MCF 10A (cell line): ENCODE data around the gene ARHGEF18. TPM values are rescaled to one million over a fixed set of nuclear protein-coding genes. Genes with fewer than 3 reads are reported as not detected.

Source experiments
- BruUV-seq: library from RNA; stranded (reverse); fragments of 400-500 nt; replicated peaks from 2 replicates; lab custom pipeline; 2021; lab: Mats Ljungman, UMichigan
- CTCF ChIA-PET: fragments of 300-600 bp; sonication (Branson Sonifier 250); formaldehyde crosslinking; extraction: SDS; loops from one replicate; lab custom pipeline; 2021; ENCODE audit warnings: antibody characterized with exemption, inconsistent platforms; lab: Yijun Ruan, JAX
- POLR2A ChIA-PET: fragments of 300-600, 350-650 bp; sonication (Branson Sonifier 250); formaldehyde crosslinking; extraction: SDS; loops from one replicate; lab custom pipeline; 2020; ENCODE audit warnings: antibody characterized with exemption, inconsistent platforms; lab: Yijun Ruan, JAX
- DNase-seq: peaks from one replicate; pipeline ENCODE4 v3.0.0-alpha.2; 2018; ENCODE audit not compliant: unreplicated experiment
- H3K27ac Mint-ChIP-seq: one replicate; pipeline ENCODE4 v1.8.0; 2022; ENCODE audit warnings: mild to moderate bottlenecking, low read depth, mixed read lengths; ENCODE audit not compliant: unreplicated experiment
- H3K27me3 Mint-ChIP-seq: one replicate; pipeline ENCODE4 v1.8.0; 2022; ENCODE audit warnings: mixed read lengths; ENCODE audit not compliant: insufficient read depth, unreplicated experiment
- H3K36me3 Mint-ChIP-seq: one replicate; pipeline ENCODE4 v1.8.0; 2022; ENCODE audit warnings: mild to moderate bottlenecking, moderate library complexity, mixed read lengths; ENCODE audit not compliant: insufficient read depth, unreplicated experiment
- H3K4me1 Mint-ChIP-seq: one replicate; pipeline ENCODE4 v1.8.0; 2022; ENCODE audit warnings: mixed read lengths; ENCODE audit not compliant: insufficient read depth, unreplicated experiment
- H3K4me3 Mint-ChIP-seq: one replicate; pipeline ENCODE4 v1.8.0; 2022; ENCODE audit warnings: mild to moderate bottlenecking, moderate library complexity, mixed read lengths; ENCODE audit not compliant: unreplicated experiment
- H3K9me3 Mint-ChIP-seq: one replicate; pipeline ENCODE4 v1.8.0; 2022; ENCODE audit warnings: mixed read lengths; ENCODE audit not compliant: unreplicated experiment
- intact Hi-C: fragments of 100-400 bp; cut with micrococcal nuclease; formaldehyde crosslinking; loops from 2 replicates; pipeline ENCODE4 v1.14.1; 2022
- total RNA-seq: library from RNA; stranded (reverse); gene quantifications from 2 replicates; pipeline ENCODE4 v1.2.3, GENCODE V29; 2022
- TF ChIP-seq, protein P1 (sequence below): fragments of 200-600 bp; IDR thresholded peaks from one replicate; pipeline ENCODE4 v1.8.0; 2022; ENCODE audit warnings: antibody characterized with exemption, mild to moderate bottlenecking; ENCODE audit not compliant: unreplicated experiment

ARHGEF18 gene
- total RNA-seq, 1 experiment from 2014 or later: 31.5 TPM

DNA sequence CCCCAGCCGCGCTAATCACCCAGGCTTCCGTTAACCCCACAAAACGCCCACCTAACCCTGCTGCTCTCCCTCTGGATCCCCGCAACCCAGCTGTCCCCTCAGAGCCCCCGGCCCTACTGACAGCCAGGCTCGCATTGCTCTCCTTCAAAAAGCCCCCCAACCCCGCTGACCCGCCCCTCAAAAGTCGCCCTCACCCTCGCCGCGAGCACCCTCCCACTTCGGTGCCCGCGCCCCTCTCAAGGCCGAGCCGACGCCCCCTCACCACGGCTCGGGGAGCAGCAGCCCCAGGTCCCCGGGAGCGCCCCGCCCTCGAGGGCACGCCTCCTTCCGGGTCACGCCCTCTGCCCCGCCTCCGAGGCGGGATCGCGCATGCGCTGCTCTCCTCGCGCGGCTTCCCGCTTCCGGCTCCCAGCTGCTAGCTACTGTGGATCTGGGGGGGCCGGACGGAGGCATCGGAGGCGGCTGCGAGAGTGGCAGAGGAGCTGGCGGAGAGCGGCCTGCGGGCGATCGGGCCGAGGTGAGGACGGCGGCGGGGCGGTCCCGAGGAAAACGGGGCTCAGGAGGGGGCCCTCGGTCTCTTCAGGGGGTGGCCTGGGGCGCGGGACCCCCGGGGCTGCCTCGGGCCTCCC lies 46.1 kb downstream of the ARHGEF18 start:
- H3K4me1 Mint-ChIP-seq: peaks cover 22% of the 10 kb centered on the region
- ChIA-PET POLR2A (interaction anchor here (0.5 to 7.3 kb wide), 12 partner anchors 8 to 303 kb away, joined by 3 to 65 read pairs (median 4); partner anchors contain the start of genes MCOLN1 and PNPLA6), CTCF (interaction anchor here (0.7 to 1.2 kb wide), 3 partner anchors 40 to 286 kb away, joined by 3 read pairs; partner anchors contain the start of gene TRAPPC5)
- H3K9me3 Mint-ChIP-seq: no peaks in the 10 kb centered on the region
- H3K36me3 Mint-ChIP-seq: no peaks in the 10 kb centered on the region
- peak overlapping the region; percentile 90 for H3K4me3 Mint-ChIP-seq
- H3K27me3 Mint-ChIP-seq: no peaks in the 10 kb centered on the region
- intact Hi-C loops: loop anchor here (10.0 kb wide), 1 partner anchor 110 kb away; no protein-coding TSS in a partner anchor
- BruUV-seq: no TSS peak
- TF ChIP-seq, protein P1, sequence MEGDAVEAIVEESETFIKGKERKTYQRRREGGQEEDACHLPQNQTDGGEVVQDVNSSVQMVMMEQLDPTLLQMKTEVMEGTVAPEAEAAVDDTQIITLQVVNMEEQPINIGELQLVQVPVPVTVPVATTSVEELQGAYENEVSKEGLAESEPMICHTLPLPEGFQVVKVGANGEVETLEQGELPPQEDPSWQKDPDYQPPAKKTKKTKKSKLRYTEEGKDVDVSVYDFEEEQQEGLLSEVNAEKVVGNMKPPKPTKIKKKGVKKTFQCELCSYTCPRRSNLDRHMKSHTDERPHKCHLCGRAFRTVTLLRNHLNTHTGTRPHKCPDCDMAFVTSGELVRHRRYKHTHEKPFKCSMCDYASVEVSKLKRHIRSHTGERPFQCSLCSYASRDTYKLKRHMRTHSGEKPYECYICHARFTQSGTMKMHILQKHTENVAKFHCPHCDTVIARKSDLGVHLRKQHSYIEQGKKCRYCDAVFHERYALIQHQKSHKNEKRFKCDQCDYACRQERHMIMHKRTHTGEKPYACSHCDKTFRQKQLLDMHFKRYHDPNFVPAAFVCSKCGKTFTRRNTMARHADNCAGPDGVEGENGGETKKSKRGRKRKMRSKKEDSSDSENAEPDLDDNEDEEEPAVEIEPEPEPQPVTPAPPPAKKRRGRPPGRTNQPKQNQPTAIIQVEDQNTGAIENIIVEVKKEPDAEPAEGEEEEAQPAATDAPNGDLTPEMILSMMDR: no peak
- DNase-seq: peak; percentile 92
- peak overlapping the region; percentile 90 for H3K27ac Mint-ChIP-seq

DNA sequence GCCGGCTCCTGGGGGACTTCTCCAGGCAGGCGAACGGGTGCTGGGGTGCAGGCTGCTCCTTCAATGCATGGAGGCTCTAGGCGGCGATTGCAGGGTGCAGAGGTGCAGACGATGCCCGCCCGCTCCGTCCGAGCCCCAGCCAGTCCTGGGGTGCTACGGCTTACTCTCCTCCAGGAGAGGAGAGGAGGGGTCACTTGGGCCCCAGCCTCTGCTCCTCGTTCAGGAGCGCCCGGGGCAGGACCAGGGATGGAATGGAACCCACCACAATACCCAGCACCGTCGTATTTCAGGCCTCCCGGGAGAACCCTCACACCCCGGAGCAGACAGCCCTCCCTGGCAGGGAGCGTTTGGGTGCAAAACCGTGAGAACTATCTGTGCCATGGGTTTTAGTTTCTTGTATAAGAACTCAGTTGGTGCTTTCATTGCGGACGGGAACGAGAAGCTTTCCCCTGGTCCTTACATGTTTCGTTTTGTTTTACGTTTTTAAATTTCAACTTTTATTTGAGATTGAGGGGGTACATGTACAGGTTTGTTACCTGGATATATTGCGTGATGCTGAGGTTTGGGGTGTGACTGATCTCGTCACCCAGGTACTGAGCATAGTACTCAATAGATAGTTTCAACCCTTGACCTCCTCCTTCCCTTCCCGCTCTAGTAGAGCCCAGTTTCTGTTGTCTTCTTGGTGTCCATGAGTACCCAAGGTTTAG lies 46.8 kb downstream of the ARHGEF18 start:
- POLR2A ChIA-PET: interaction anchor here (0.5 to 7.3 kb wide), 14 partner anchors 8 to 304 kb away, joined by 3 to 65 read pairs (median 4); partner anchors contain the start of genes MCOLN1 and PNPLA6
- intact Hi-C loops: loop anchor here (10.0 kb wide), 1 partner anchor 109 kb away; no protein-coding TSS in a partner anchor
- Mint-ChIP-seq H3K9me3 (no peaks in the 10 kb centered on the region), H3K27me3 (no peaks in the 10 kb centered on the region), H3K4me3 (peak overlapping the region; percentile 90), H3K27ac (peak overlapping the region; percentile 90), H3K4me1 (peaks cover 22% of the 10 kb centered on the region), H3K36me3 (peaks cover 4% of the 10 kb centered on the region)
- CTCF ChIA-PET: interaction anchor here (0.7 to 1.2 kb wide), 6 partner anchors 19 to 285 kb away, joined by 3 read pairs; partner anchors contain the start of gene TRAPPC5
- no peak for DNase-seq
- TF ChIP-seq, protein P1: no peak
- no TSS peak for BruUV-seq

DNA sequence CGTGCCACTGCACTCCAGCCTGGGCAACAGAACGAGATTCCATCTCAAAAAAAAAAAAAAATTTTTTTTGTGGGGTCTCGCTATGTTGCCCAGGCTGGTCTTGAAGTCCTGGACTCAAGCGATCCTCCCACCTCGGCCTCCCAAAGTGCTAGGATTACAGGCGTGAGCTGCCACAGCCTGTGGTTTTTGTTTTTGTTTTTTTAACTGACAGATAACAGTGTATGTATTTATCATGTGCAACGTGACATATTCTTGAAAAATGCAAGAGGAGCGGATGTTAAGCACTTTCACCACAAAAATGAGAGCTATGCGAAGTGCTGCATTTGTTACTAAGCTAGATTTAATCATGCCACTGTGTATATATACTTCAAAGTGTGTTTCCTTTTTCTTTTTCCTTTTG lies 49.0 kb downstream of the ARHGEF18 start:
- H3K27ac Mint-ChIP-seq: no peak overlapping the region
- H3K36me3 Mint-ChIP-seq: peaks cover 14% of the 10 kb centered on the region
- peak; percentile 58 for DNase-seq
- peaks cover 13% of the 10 kb centered on the region for H3K4me1 Mint-ChIP-seq
- ChIA-PET CTCF (interaction anchor here (0.7 to 1.4 kb wide), 2 partner anchors 14 to 153 kb away, joined by 3 to 5 read pairs; no protein-coding TSS in a partner anchor), POLR2A (interaction anchor here (7.3 kb wide), 1 partner anchor 27 kb away, joined by 65 read pairs; no protein-coding TSS in a partner anchor)
- no peaks in the 10 kb centered on the region for H3K9me3 Mint-ChIP-seq
- no peaks in the 10 kb centered on the region for H3K27me3 Mint-ChIP-seq
- intact Hi-C loops: loop anchor here (10.0 kb wide), 1 partner anchor 107 kb away; no protein-coding TSS in a partner anchor
- no peak overlapping the region for H3K4me3 Mint-ChIP-seq
- TF ChIP-seq, protein P1: no peak
- BruUV-seq: no TSS peak

Other genes starting within 250 kb of the ARHGEF18 start
- 8.8 and 11.8 TPM in 2 replicates for gene INSR, start 54.5 kb upstream of the ARHGEF18 start, total RNA-seq
- 5.5 and 6.4 TPM in 2 replicates for gene PEX11G, start 140.1 kb downstream of the ARHGEF18 start, total RNA-seq
- gene ZNF358, start 167.2 kb downstream of the ARHGEF18 start, total RNA-seq: 16.9 and 17.7 TPM in 2 replicates
- gene MCOLN1, start 173.7 kb downstream of the ARHGEF18 start, total RNA-seq: 10.8 and 13.9 TPM in 2 replicates
- gene PNPLA6, start 186.8 kb downstream of the ARHGEF18 start, total RNA-seq: 75.8 and 96.1 TPM in 2 replicates
- gene CAMSAP3, start 246.9 kb downstream of the ARHGEF18 start, total RNA-seq: 6.7 and 9.1 TPM in 2 replicates